Measurements from ENCODE around the gene RTEL1. TPM values are rescaled to one million over a fixed set of nuclear protein-coding genes. Genes with fewer than 3 reads are reported as not detected.
A peak's percentile ranks its signal among the peaks of the same experiment; 100 is the strongest.

Gene RTEL1
- total RNA-seq, 2 experiments from 2014 or later = 33.6 to 34.8 TPM

DNA sequence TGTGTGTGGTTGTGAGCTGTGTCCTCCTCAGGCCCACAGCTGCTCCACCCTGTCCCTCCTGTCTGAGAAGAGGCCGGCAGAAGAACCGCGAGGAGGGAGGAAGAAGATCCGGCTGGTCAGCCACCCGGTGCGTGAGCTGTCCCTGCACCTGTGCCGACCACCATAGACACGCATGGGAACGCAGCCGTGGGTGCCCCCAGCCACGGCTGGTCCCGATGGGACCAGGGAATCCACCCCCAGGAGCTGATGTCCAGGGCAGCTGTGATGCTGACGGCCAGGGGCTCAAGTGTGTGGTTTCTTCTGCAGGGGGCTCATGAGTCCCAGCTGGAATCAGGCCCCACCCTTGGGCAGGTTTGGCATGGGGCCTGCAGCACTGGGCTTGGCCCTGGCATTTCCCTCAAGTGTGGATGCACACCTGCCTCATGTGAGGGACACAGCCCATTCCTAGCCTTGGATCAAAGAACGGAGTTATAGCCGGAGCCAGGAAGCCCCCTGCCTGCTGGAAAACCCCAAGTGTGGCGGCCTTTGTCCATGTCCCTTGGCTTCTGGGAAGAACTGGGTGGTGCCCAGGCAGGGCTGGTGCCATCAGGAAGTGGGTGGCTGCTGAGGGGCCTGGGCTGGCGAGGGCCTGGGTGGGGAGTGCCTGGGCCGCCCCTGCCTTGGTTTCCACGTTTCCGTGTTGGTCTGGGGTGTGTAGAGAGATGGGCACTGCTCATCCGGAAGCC lies 33.8 kb downstream of the RTEL1 start:
- H3K27ac Mint-ChIP-seq = no peak overlapping the region
- CTCF ChIA-PET = no interaction called here
- H3K9me3 Mint-ChIP-seq = no peaks in the 10 kb centered on the region
- H3K4me1 Mint-ChIP-seq (ENCODE audit: low read depth) = peaks cover 18% of the 10 kb centered on the region
- no peak overlapping the region for H3K4me3 Mint-ChIP-seq
- intact Hi-C loops (cut with micrococcal nuclease) = no loop called here
- H3K27me3 Mint-ChIP-seq (ENCODE audit: low read depth) = no peaks in the 10 kb centered on the region
- peaks cover 7% of the 10 kb centered on the region for H3K36me3 Mint-ChIP-seq (ENCODE audit: low read depth)
- DNase-seq = no peak

- CTCF ChIA-PET = no interaction called here
- intact Hi-C loops (cut with micrococcal nuclease) = no loop called here
- no peak for DNase-seq
- peaks cover 20% of the 10 kb centered on the region for H3K4me1 Mint-ChIP-seq (ENCODE audit: low read depth)
- no peaks in the 10 kb centered on the region for H3K9me3 Mint-ChIP-seq
- no peak overlapping the region for H3K4me3 Mint-ChIP-seq
- H3K36me3 Mint-ChIP-seq (ENCODE audit: low read depth) = peaks cover 7% of the 10 kb centered on the region
- no peak overlapping the region for H3K27ac Mint-ChIP-seq
- no peaks in the 10 kb centered on the region for H3K27me3 Mint-ChIP-seq (ENCODE audit: low read depth)
These were observed 34.4 kb downstream of the RTEL1 start for GRCh38 chr20:63692436-63693082.

- intact Hi-C loops (cut with micrococcal nuclease) = no loop called here
- H3K27me3 Mint-ChIP-seq (ENCODE audit: low read depth) = no peaks in the 10 kb centered on the region
- H3K4me1 Mint-ChIP-seq (ENCODE audit: low read depth) = peaks cover 24% of the 10 kb centered on the region
- no peak overlapping the region for H3K27ac Mint-ChIP-seq
- H3K36me3 Mint-ChIP-seq (ENCODE audit: low read depth) = peaks cover 7% of the 10 kb centered on the region
- CTCF ChIA-PET = no interaction called here
- no peak for DNase-seq
- no peaks in the 10 kb centered on the region for H3K9me3 Mint-ChIP-seq
- H3K4me3 Mint-ChIP-seq = no peak overlapping the region
These were observed 35.1 kb downstream of the RTEL1 start for GRCh38 chr20:63693083-63693732.

GRCh38 chr20:63693733-63694583 lies 35.8 kb downstream of the RTEL1 start:
- intact Hi-C loops (cut with micrococcal nuclease) = no loop called here
- H3K27me3 Mint-ChIP-seq (ENCODE audit: low read depth) = no peaks in the 10 kb centered on the region
- H3K36me3 Mint-ChIP-seq (ENCODE audit: low read depth) = peaks cover 7% of the 10 kb centered on the region
- H3K27ac Mint-ChIP-seq = peak overlapping the region; percentile 36
- peaks cover 29% of the 10 kb centered on the region for H3K4me1 Mint-ChIP-seq (ENCODE audit: low read depth)
- CTCF ChIA-PET = interaction anchor here (0.5 kb wide), 1 partner anchor 86 kb away, joined by 4 read pairs; no protein-coding TSS in a partner anchor
- DNase-seq = no peak
- no peaks in the 10 kb centered on the region for H3K9me3 Mint-ChIP-seq
- H3K4me3 Mint-ChIP-seq = no peak overlapping the region

DNA sequence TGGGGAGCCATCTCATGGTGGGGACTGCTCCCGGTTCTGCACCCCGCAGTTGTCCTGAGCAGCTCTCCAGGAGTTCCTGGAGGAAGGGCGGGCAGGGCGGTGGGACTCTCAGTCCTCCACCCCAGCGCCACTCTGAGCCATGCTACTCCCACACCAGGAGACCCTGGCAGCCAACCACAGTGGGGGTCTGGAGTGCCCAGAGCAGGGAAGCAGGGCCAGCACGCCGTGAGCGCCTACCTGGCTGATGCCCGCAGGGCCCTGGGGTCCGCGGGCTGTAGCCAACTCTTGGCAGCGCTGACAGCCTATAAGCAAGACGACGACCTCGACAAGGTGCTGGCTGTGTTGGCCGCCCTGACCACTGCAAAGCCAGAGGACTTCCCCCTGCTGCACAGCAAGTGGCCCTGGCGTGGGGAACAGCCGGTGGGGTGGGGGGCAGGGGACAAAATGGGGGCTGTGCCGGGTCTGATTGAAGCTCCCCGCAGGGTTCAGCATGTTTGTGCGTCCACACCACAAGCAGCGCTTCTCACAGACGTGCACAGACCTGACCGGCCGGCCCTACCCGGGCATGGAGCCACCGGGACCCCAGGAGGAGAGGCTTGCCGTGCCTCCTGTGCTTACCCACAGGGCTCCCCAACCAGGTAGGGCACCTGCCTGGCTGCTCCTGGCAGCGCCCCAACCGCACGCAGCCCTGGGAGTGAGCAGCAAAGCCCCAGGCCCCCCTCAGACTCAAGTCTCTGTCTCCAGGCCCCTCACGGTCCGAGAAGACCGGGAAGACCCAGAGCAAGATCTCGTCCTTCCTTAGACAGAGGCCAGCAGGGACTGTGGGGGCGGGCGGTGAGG lies 36.7 kb downstream of the RTEL1 start:
- Mint-ChIP-seq H3K9me3 (no peaks in the 10 kb centered on the region), H3K36me3 (ENCODE audit: low read depth) (peaks cover 7% of the 10 kb centered on the region), H3K27ac (no peak overlapping the region), H3K4me3 (no peak overlapping the region), H3K4me1 (ENCODE audit: low read depth) (peaks cover 34% of the 10 kb centered on the region), H3K27me3 (ENCODE audit: low read depth) (no peaks in the 10 kb centered on the region)
- CTCF ChIA-PET = interaction anchor here (0.5 kb wide), 1 partner anchor 86 kb away, joined by 4 read pairs; no protein-coding TSS in a partner anchor
- no peak for DNase-seq
- intact Hi-C loops (cut with micrococcal nuclease) = no loop called here

DNA sequence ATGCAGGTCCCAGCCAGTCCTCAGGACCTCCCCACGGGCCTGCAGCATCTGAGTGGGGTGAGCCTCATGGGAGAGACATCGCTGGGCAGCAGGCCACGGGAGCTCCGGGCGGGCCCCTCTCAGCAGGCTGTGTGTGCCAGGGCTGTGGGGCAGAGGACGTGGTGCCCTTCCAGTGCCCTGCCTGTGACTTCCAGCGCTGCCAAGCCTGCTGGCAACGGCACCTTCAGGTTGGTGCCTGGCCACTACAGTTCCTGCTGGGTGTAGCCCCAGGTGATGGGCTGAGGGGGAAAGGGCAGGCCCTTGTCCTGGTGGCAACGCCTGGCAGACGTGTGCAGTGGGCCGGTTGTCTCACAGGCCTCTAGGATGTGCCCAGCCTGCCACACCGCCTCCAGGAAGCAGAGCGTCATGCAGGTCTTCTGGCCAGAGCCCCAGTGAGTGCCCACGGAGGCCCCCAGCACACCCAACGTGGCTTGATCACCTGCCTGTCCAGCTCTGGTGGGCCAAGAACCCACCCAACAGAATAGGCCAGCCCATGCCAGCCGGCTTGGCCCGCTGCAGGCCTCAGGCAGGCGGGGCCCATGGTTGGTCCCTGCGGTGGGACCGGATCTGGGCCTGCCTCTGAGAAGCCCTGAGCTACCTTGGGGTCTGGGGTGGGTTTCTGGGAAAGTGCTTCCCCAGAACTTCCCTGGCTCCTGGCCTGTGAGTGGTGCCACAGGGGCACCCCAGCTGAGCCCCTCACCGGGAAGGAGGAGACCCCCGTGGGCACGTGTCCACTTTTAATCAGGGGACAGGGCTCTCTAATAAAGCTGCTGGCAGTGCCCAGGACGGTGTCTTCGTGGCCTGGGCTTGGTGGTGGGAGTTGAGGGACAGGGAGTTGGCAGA lies 37.6 kb downstream of the RTEL1 start:
- intact Hi-C loops (cut with micrococcal nuclease) = no loop called here
- CTCF ChIA-PET = no interaction called here
- no peak overlapping the region for H3K27ac Mint-ChIP-seq

DNA sequence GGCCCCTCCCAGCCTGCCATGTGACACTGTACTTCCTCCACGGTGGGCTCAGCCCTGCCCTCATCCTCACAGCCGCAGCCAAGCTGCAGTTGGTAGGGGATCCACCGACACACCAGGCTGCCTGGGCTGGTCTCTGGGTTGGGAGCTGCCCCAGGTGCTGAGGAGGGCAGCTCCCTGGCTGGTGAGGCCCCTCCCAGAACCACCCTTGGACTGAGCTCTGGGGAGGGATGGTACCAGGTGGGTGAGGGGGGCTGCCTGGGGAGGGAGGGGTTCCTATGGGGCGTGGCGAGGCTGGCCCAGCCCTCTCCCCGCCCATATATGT lies 38.2 kb downstream of the RTEL1 start:
- no peaks in the 10 kb centered on the region for H3K9me3 Mint-ChIP-seq
- CTCF ChIA-PET = no interaction called here
- DNase-seq = peak; percentile 58
- H3K27me3 Mint-ChIP-seq (ENCODE audit: low read depth) = no peaks in the 10 kb centered on the region
- no peak overlapping the region for H3K4me3 Mint-ChIP-seq
- H3K27ac Mint-ChIP-seq = no peak overlapping the region
- peaks cover 41% of the 10 kb centered on the region for H3K4me1 Mint-ChIP-seq (ENCODE audit: low read depth)
- peaks cover 7% of the 10 kb centered on the region for H3K36me3 Mint-ChIP-seq (ENCODE audit: low read depth)
- intact Hi-C loops (cut with micrococcal nuclease) = no loop called here

More for the DNA sequence above, 37.6 kb downstream of the RTEL1 start:
- Mint-ChIP-seq H3K27me3 (ENCODE audit: low read depth) (no peaks in the 10 kb centered on the region), H3K9me3 (no peaks in the 10 kb centered on the region), H3K36me3 (ENCODE audit: low read depth) (peaks cover 7% of the 10 kb centered on the region), H3K4me3 (no peak overlapping the region), H3K4me1 (ENCODE audit: low read depth) (peaks cover 39% of the 10 kb centered on the region)
- no peak for DNase-seq

GRCh38 chr20:63696628-63697356 lies 38.7 kb downstream of the RTEL1 start, which contains the start of gene TNFRSF6B:
TSS of gene TNFRSF6B (plus strand) at chr20:63696652. CDS start at chr20:63696768, 116 bp downstream.
- H3K36me3 Mint-ChIP-seq (ENCODE audit: low read depth) = peaks cover 4% of the 10 kb centered on the region
- no peaks in the 10 kb centered on the region for H3K27me3 Mint-ChIP-seq (ENCODE audit: low read depth)
- no peak within 1 kb of the TSS for H3K27ac Mint-ChIP-seq
- H3K4me3 Mint-ChIP-seq = peak within 1 kb of the TSS; percentile 32
- no peaks in the 10 kb centered on the region for H3K9me3 Mint-ChIP-seq
- DNase-seq = no peak
- intact Hi-C loops (cut with micrococcal nuclease) = no loop called here
- H3K4me1 Mint-ChIP-seq (ENCODE audit: low read depth) = peaks cover 41% of the 10 kb centered on the region
- CTCF ChIA-PET = interaction anchor here (1.2 to 1.3 kb wide), 2 partner anchors 11 to 23 kb away, joined by 3 to 5 read pairs; partner anchors contain the start of genes ARFRP1 and ZGPAT

DNA sequence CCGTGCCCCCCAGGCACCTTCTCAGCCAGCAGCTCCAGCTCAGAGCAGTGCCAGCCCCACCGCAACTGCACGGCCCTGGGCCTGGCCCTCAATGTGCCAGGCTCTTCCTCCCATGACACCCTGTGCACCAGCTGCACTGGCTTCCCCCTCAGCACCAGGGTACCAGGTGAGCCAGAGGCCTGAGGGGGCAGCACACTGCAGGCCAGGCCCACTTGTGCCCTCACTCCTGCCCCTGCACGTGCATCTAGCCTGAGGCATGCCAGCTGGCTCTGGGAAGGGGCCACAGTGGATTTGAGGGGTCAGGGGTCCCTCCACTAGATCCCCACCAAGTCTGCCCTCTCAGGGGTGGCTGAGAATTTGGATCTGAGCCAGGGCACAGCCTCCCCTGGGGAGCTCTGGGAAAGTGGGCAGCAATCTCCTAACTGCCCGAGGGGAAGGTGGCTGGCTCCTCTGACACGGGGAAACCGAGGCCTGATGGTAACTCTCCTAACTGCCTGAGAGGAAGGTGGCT lies 39.3 kb downstream of the RTEL1 start:
- Mint-ChIP-seq H3K36me3 (ENCODE audit: low read depth) (peaks cover 4% of the 10 kb centered on the region), H3K4me3 (peak overlapping the region; percentile 32), H3K27ac (no peak overlapping the region), H3K27me3 (ENCODE audit: low read depth) (no peaks in the 10 kb centered on the region), H3K9me3 (no peaks in the 10 kb centered on the region), H3K4me1 (ENCODE audit: low read depth) (peaks cover 44% of the 10 kb centered on the region)
- CTCF ChIA-PET = interaction anchor here (1.2 to 1.3 kb wide), 2 partner anchors 10 to 22 kb away, joined by 3 to 5 read pairs; partner anchors contain the start of genes ARFRP1 and ZGPAT
- DNase-seq = no peak
- intact Hi-C loops (cut with micrococcal nuclease) = no loop called here

GRCh38 chr20:63697868-63698545 lies 39.9 kb downstream of the RTEL1 start:
- Mint-ChIP-seq H3K36me3 (ENCODE audit: low read depth) (peaks cover 4% of the 10 kb centered on the region), H3K4me3 (no peak overlapping the region), H3K9me3 (no peaks in the 10 kb centered on the region), H3K27ac (no peak overlapping the region), H3K4me1 (ENCODE audit: low read depth) (peaks cover 44% of the 10 kb centered on the region), H3K27me3 (ENCODE audit: low read depth) (no peaks in the 10 kb centered on the region)
- intact Hi-C loops (cut with micrococcal nuclease) = no loop called here
- CTCF ChIA-PET = interaction anchor here (1.2 to 1.3 kb wide), 2 partner anchors 10 to 21 kb away, joined by 3 to 5 read pairs; partner anchors contain the start of genes ARFRP1 and ZGPAT
- DNase-seq = no peak
